Activated CD8-positive, alpha-beta T cell treated with anti-CD3 and anti-CD28 coated beads for 36 hours (primary cell): Measurements from ENCODE around the gene HAUS8. TPM values are rescaled to one million over a fixed set of nuclear protein-coding genes. Genes with fewer than 3 reads are reported as not detected.
A peak's percentile ranks its signal among the peaks of the same experiment; 100 is the strongest.

Experiments
- ATAC-seq: fragments of 200-7000 bp; cut with Tn5 transposase; one replicate; pipeline ENCODE4 v1.10.0; 2021; ENCODE audit warnings: mild to moderate bottlenecking, moderate library complexity
- CTCF ChIA-PET: fragments of 350-600 bp; sonication (Branson Sonifier 250); formaldehyde crosslinking; loops from one replicate; lab custom pipeline; 2021; ENCODE audit warnings: antibody characterized with exemption; lab: Charles Lee
- POLR2A ChIA-PET: fragments of 350-600 bp; sonication (Branson Sonifier 250); formaldehyde crosslinking; loops from one replicate; lab custom pipeline; 2021; ENCODE audit warnings: antibody characterized with exemption; lab: Charles Lee
- DNase-seq: peaks from one replicate; pipeline ENCODE4 v3.0.0-alpha.2; 2020
- H3K27ac Mint-ChIP-seq: one replicate; pipeline ENCODE4 v1.8.0; 2021; ENCODE audit warnings: mild to moderate bottlenecking, mixed read lengths
- H3K27me3 Mint-ChIP-seq: one replicate; pipeline ENCODE4 v1.8.0; 2021; ENCODE audit warnings: mixed read lengths
- H3K36me3 Mint-ChIP-seq: one replicate; pipeline ENCODE4 v1.8.0; 2021; ENCODE audit warnings: low read depth, mixed read lengths
- H3K4me1 Mint-ChIP-seq: one replicate; pipeline ENCODE4 v1.8.0; 2021; ENCODE audit warnings: low read depth, mixed read lengths
- H3K4me3 Mint-ChIP-seq: one replicate; pipeline ENCODE4 v1.8.0; 2021; ENCODE audit warnings: mild to moderate bottlenecking, moderate library complexity, mixed read lengths
- H3K9me3 Mint-ChIP-seq: one replicate; pipeline ENCODE4 v1.8.0; 2021; ENCODE audit warnings: mixed read lengths
- intact Hi-C: fragments of 100-400 bp; cut with micrococcal nuclease; formaldehyde crosslinking; loops from one replicate; pipeline ENCODE4 v1.10.0; 2022
- total RNA-seq, 2 experiments: library from RNA; stranded (reverse); gene quantifications; one replicate each; pipeline ENCODE4 v1.2.3, GENCODE V29; 2021
- TF ChIP-seq, protein P1 (sequence below): fragments of 200-600 bp; IDR thresholded peaks from one replicate; pipeline ENCODE4 v1.8.0; 2022; ENCODE audit warnings: antibody characterized with exemption, mild to moderate bottlenecking

Gene HAUS8
- total RNA-seq, 2 experiments from 2014 or later: 40.7 to 41.9 TPM

- POLR2A ChIA-PET: no interaction called here
- intact Hi-C loops: no loop called here
- Mint-ChIP-seq H3K36me3 (peaks cover 29% of the 10 kb centered on the region), H3K4me1 (peaks cover 23% of the 10 kb centered on the region), H3K9me3 (no peaks in the 10 kb centered on the region), H3K4me3 (no peak overlapping the region), H3K27me3 (no peaks in the 10 kb centered on the region), H3K27ac (no peak overlapping the region)
- DNase-seq (peak; percentile 49), ATAC-seq (no peak)
- TF ChIP-seq, protein P1, sequence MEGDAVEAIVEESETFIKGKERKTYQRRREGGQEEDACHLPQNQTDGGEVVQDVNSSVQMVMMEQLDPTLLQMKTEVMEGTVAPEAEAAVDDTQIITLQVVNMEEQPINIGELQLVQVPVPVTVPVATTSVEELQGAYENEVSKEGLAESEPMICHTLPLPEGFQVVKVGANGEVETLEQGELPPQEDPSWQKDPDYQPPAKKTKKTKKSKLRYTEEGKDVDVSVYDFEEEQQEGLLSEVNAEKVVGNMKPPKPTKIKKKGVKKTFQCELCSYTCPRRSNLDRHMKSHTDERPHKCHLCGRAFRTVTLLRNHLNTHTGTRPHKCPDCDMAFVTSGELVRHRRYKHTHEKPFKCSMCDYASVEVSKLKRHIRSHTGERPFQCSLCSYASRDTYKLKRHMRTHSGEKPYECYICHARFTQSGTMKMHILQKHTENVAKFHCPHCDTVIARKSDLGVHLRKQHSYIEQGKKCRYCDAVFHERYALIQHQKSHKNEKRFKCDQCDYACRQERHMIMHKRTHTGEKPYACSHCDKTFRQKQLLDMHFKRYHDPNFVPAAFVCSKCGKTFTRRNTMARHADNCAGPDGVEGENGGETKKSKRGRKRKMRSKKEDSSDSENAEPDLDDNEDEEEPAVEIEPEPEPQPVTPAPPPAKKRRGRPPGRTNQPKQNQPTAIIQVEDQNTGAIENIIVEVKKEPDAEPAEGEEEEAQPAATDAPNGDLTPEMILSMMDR: peak; percentile 47
- CTCF ChIA-PET: interaction anchor here (1.1 kb wide), 1 partner anchor 10 kb away, joined by 3 read pairs; no protein-coding TSS in a partner anchor
Observed at GRCh38 chr19:17103177-17103576, 27.9 kb upstream of the HAUS8 start.

- Mint-ChIP-seq H3K27me3 (no peaks in the 10 kb centered on the region), H3K4me3 (no peak overlapping the region), H3K9me3 (no peaks in the 10 kb centered on the region), H3K4me1 (peaks cover 16% of the 10 kb centered on the region), H3K27ac (no peak overlapping the region), H3K36me3 (peaks cover 28% of the 10 kb centered on the region)
- intact Hi-C loops: no loop called here
- ChIA-PET POLR2A (no interaction called here), CTCF (no interaction called here)
- ATAC-seq: no peak
- no peak for DNase-seq
- TF ChIP-seq, protein P1: no peak
Observed at GRCh38 chr19:17101686-17102628, 26.7 kb upstream of the HAUS8 start.

GRCh38 chr19:17098326-17098725 is 23.1 kb upstream of the HAUS8 start:
- H3K27me3 Mint-ChIP-seq: no peaks in the 10 kb centered on the region
- no peak overlapping the region for H3K4me3 Mint-ChIP-seq
- CTCF ChIA-PET: no interaction called here
- TF ChIP-seq, protein P1: no peak
- POLR2A ChIA-PET: no interaction called here
- intact Hi-C loops: no loop called here
- H3K36me3 Mint-ChIP-seq: peaks cover 27% of the 10 kb centered on the region
- no peaks in the 10 kb centered on the region for H3K9me3 Mint-ChIP-seq
- peaks cover 24% of the 10 kb centered on the region for H3K4me1 Mint-ChIP-seq
- DNase-seq: no peak
- no peak for ATAC-seq
- no peak overlapping the region for H3K27ac Mint-ChIP-seq

- TF ChIP-seq, protein P1: no peak
- Mint-ChIP-seq H3K27me3 (no peaks in the 10 kb centered on the region), H3K4me3 (no peak overlapping the region), H3K4me1 (peaks cover 22% of the 10 kb centered on the region), H3K36me3 (peaks cover 21% of the 10 kb centered on the region), H3K27ac (no peak overlapping the region), H3K9me3 (no peaks in the 10 kb centered on the region)
- intact Hi-C loops: no loop called here
- no peak for DNase-seq
- CTCF ChIA-PET: no interaction called here
- POLR2A ChIA-PET: no interaction called here
- ATAC-seq: no peak
Observed at GRCh38 chr19:17097593-17098126, 22.4 kb upstream of the HAUS8 start.
